Upper lobe of left lung (tissue), 6 donors: Measurements from ENCODE around the gene C17orf100. TPM values are rescaled to one million over a fixed set of nuclear protein-coding genes. Genes with fewer than 3 reads are reported as not detected.
"Not testable (repeated sequence)": the region's sequence is repeated elsewhere in the genome, so short reads cannot be mapped to it uniquely, and the experiment has no call there.

Experiments used
- ATAC-seq, 2 donors: fragments of 200-7000 bp; cut with Tn5 transposase; one replicate each; pipeline ENCODE4 v1.9.1; 2022; ENCODE audit warnings: mild to moderate bottlenecking in 2 of 2, moderate library complexity in 2 of 2; ENCODE audit not compliant: low FRiP score in 2 of 2
- DNase-seq, 2 donors: peaks; one replicate each; pipeline ENCODE4 v3.0.0-alpha.2; 2019 to 2020
- H3K27ac ChIP-seq, 4 donors: fragments of 200-600 bp; sonication (generic); one replicate each; pipeline ENCODE4 v1.5.1; 2016 to 2019
- H3K27me3 ChIP-seq, 4 donors: fragments of 200-600 bp; sonication (generic); one replicate each; pipeline ENCODE4 v1.5.1; 2017 to 2019
- H3K36me3 ChIP-seq, 4 donors: fragments of 200-600 bp; sonication (generic); one replicate each; pipeline ENCODE4 v1.5.1; 2016 to 2019
- H3K4me1 ChIP-seq, 4 donors: fragments of 200-600 bp; sonication (generic); one replicate each; pipeline ENCODE4 v1.5.1; 2018 to 2019
- H3K4me3 ChIP-seq, 4 donors: fragments of 200-600 bp; sonication (generic); one replicate each; pipeline ENCODE4 v1.5.1; 2017 to 2019; ENCODE audit warnings: mild to moderate bottlenecking in 2 of 4, moderate library complexity in 1 of 4
- H3K9me3 ChIP-seq, 4 donors: fragments of 200-600 bp; sonication (generic); one replicate each; pipeline ENCODE4 v1.5.1; 2018 to 2019
- EP300 ChIP-seq, 4 donors: sonication (generic); formaldehyde crosslinking; IDR thresholded peaks; one replicate each; pipeline ENCODE4 v1.5.1; 2017; ENCODE audit warnings: antibody characterized with exemption in 4 of 4, control low read depth in 2 of 4
- POLR2A ChIP-seq, 4 donors: fragments of 450-650 bp; IDR thresholded peaks; one replicate each; pipeline ENCODE4 v1.5.1; 2016 to 2017; ENCODE audit warnings: antibody characterized with exemption in 4 of 4, mild to moderate bottlenecking in 2 of 4
- POLR2AphosphoS5 ChIP-seq, 2 donors: sonication (generic); formaldehyde crosslinking; IDR thresholded peaks; one replicate each; pipeline ENCODE4 v1.5.1; 2017; ENCODE audit warnings: antibody characterized with exemption in 2 of 2
- WGBS, 2 donors: methylation state at CpG; one replicate each; pipeline ENCODE4 v1.1.5; 2017 to 2018; 5-methylcytosine and 5-hydroxymethylcytosine counted together
- total RNA-seq, 6 donors: library from RNA; depleted of rRNA in 4 of 6; stranded (reverse); fragments of >200 nt in 4 of 6; gene quantifications; one replicate each; pipeline versions ENCODE4 v1.1.0 to v1.2.1, GENCODE V29; 2016 to 2021
- TF ChIP-seq, protein P1 (sequence below), 6 experiments: fragments of 450-650 bp in 4 of 6; fragments of 200-600 bp in 2 of 6; sonication (generic) in 2 of 6; IDR thresholded peaks; one replicate each; pipeline ENCODE4 v1.5.1; 2016 to 2019; ENCODE audit warnings: antibody characterized with exemption in 6 of 6
- donor health status: DM: no; HTN: no; CAD: no; lungs with moderate emphysema.
- donor health status: DM: no; HTN: yes; CAD: no; lungs with severe emphysema.

C17orf100 gene
- total RNA-seq, 6 donors from 2014 or later, result 0.78 to 7.3 (median 1.3) TPM

DNA sequence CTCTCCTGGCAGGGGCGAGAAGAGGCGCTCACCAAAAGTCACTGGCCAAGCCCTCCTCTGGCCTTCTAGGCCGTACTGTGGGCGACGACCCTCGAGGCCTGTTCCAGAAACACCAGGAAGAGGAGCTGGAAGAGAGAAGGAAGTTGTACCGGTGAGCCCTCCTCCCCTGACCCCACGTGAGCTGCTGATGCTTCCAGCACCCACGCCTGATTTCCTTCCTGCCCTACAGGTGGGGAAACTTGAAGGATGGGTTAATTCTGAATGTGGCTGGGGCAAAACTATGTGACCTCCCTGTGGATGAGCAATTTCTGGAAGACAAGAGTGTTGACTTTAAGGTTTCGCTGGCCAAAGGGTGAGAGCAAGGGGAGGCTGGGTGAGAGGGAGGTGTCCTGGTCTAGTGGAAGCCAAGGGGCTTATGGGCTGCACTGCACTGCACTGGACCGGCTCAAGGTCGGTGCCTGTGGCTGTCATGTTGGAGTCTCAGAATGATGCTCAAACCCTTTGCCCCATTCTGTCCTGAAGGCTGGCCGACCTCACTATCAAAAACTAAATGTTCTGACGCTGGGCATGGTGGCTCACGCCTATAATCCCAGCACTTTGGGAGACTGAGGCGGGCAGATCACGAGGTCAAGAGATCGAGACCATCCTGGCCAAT, 6.2 kb downstream of the C17orf100 start:
- Histone ChIP-seq H3K4me3 (peak overlapping the region in 3 of 4 donors; percentile 24 to 42 (median 30)), H3K4me1 (peaks cover 7 to 19% (median 16%) of the 10 kb centered on the region in 4 donors), H3K36me3 (no peaks in the 10 kb centered on the region), H3K27me3 (peaks cover 0 to 6% (median 2%) of the 10 kb centered on the region in 4 donors), H3K27ac (no peak overlapping the region), H3K9me3 (no peaks in the 10 kb centered on the region)
- TF ChIP-seq, protein P1, sequence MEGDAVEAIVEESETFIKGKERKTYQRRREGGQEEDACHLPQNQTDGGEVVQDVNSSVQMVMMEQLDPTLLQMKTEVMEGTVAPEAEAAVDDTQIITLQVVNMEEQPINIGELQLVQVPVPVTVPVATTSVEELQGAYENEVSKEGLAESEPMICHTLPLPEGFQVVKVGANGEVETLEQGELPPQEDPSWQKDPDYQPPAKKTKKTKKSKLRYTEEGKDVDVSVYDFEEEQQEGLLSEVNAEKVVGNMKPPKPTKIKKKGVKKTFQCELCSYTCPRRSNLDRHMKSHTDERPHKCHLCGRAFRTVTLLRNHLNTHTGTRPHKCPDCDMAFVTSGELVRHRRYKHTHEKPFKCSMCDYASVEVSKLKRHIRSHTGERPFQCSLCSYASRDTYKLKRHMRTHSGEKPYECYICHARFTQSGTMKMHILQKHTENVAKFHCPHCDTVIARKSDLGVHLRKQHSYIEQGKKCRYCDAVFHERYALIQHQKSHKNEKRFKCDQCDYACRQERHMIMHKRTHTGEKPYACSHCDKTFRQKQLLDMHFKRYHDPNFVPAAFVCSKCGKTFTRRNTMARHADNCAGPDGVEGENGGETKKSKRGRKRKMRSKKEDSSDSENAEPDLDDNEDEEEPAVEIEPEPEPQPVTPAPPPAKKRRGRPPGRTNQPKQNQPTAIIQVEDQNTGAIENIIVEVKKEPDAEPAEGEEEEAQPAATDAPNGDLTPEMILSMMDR (IDR thresholded peaks at IDR 0.05), result no peak
- TF ChIP-seq POLR2A (IDR thresholded peaks at IDR 0.05) (no peak), POLR2AphosphoS5 (IDR thresholded peaks at IDR 0.05) (no peak), EP300 (IDR thresholded peaks at IDR 0.05) (no peak)
- 63 to 73% methylated on average over 17 to 18 of the region's 18 CpGs for WGBS, 2 donors
- ATAC-seq, result no peak
- DNase-seq, result no peak

- not testable (repeated sequence) for H3K27ac ChIP-seq, H3K36me3 ChIP-seq, H3K9me3 ChIP-seq, H3K4me3 ChIP-seq, ATAC-seq, DNase-seq, H3K27me3 ChIP-seq
- H3K4me1 ChIP-seq, result peaks cover 7 to 14% (median 11%) of the 10 kb centered on the region in 4 donors
- WGBS, 2 donors, result 85 to 97% methylated on average over 2 to 5 of the region's 5 CpGs
Measured at GRCh38 chr17:6658411-6658810, 6.8 kb downstream of the C17orf100 start.

DNA sequence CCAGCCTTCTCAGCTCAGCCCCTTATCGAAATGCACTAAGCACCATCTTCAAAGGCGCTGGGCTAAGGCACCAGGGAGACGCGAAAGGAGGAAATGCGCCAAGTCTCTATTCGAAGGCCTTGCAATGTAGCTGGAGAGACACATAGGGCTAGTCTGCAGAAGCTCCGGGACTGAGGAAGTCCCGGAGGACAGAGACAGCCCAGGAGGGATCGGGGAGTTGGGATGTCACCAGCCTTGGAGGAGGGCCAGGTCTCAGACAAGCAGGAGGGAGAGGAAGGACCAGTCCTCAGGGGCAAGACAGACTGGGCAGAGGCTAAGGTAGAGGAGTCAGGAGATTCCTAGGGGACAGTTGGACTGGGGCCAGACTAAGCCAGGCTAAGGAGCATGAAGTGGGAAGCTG, 8.5 kb downstream of the C17orf100 start:
- Histone ChIP-seq H3K4me1 (peaks cover 3 to 14% (median 8%) of the 10 kb centered on the region in 4 donors), H3K36me3 (no peaks in the 10 kb centered on the region), H3K9me3 (no peaks in the 10 kb centered on the region), H3K27me3 (peaks cover 0 to 3% (median under 1%) of the 10 kb centered on the region in 4 donors), H3K4me3 (no peak overlapping the region), H3K27ac (no peak overlapping the region)
- ATAC-seq, result peak in 1 of 2 donors; percentile 30
- 68 to 69% methylated on average over 9 of the region's 9 CpGs for WGBS, 2 donors
- DNase-seq, result no peak
- TF ChIP-seq, protein P1 (IDR thresholded peaks at IDR 0.05), result no peak
- TF ChIP-seq EP300 (IDR thresholded peaks at IDR 0.05) (no peak), POLR2AphosphoS5 (IDR thresholded peaks at IDR 0.05) (no peak), POLR2A (IDR thresholded peaks at IDR 0.05) (no peak)

GRCh38 chr17:6660805-6661463, 9.4 kb downstream of the C17orf100 start:
- no peak overlapping the region for H3K4me3 ChIP-seq
- no peak overlapping the region for H3K27ac ChIP-seq
- no peaks in the 10 kb centered on the region for H3K36me3 ChIP-seq
- 43% methylated on average over 11 of the region's 11 CpGs for WGBS, 2 donors
- peaks cover 0 to 12% (median 4%) of the 10 kb centered on the region in 4 donors for H3K4me1 ChIP-seq
- ATAC-seq (peak in 1 of 2 donors; percentile 61), DNase-seq (no peak)
- no peaks in the 10 kb centered on the region for H3K27me3 ChIP-seq
- TF ChIP-seq POLR2AphosphoS5 (IDR thresholded peaks at IDR 0.05) (no peak), EP300 (IDR thresholded peaks at IDR 0.05) (no peak), POLR2A (IDR thresholded peaks at IDR 0.05) (no peak)
- TF ChIP-seq, protein P1 (IDR thresholded peaks at IDR 0.05), result no peak
- H3K9me3 ChIP-seq, result no peaks in the 10 kb centered on the region

DNA sequence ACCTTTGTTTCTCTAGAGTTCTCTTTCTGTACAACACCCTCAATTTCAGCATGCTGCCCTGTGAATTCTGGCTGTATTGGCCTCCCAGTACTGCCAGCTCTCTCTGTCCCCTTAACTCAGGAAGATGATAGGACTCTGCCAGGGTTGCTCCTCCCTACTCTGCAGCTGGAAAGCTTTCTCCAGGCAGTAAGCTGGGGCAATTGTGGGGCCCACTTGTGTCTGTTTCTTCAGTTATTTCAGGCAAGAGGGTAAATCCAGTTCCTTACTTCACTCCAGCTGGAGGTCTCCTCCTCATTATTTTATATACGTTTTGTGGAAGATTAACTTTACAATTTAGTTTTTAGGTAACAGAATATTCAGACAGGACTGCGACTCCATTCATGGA, 9.9 kb downstream of the C17orf100 start:
- DNase-seq, result no peak
- 74 to 81% methylated on average over 2 of the region's 2 CpGs for WGBS, 2 donors
- TF ChIP-seq, protein P1 (IDR thresholded peaks at IDR 0.05), result no peak
- TF ChIP-seq POLR2AphosphoS5 (IDR thresholded peaks at IDR 0.05), result no peak
- no peak for TF ChIP-seq POLR2A (IDR thresholded peaks at IDR 0.05)
- TF ChIP-seq EP300 (IDR thresholded peaks at IDR 0.05), result no peak

GRCh38 chr17:6663200-6663599, 11.6 kb downstream of the C17orf100 start:
- not testable (repeated sequence) for H3K36me3 ChIP-seq, H3K4me3 ChIP-seq, H3K9me3 ChIP-seq, H3K27me3 ChIP-seq, H3K27ac ChIP-seq, DNase-seq, ATAC-seq, H3K4me1 ChIP-seq
- 92 to 93% methylated on average over 14 of the region's 14 CpGs for WGBS, 2 donors

More for the DNA sequence above, 9.9 kb downstream of the C17orf100 start:
- no peak for ATAC-seq
- Histone ChIP-seq H3K9me3 (no peaks in the 10 kb centered on the region), H3K27ac (no peak overlapping the region), H3K36me3 (no peaks in the 10 kb centered on the region), H3K4me1 (peaks cover 0 to 12% (median 3%) of the 10 kb centered on the region in 4 donors), H3K27me3 (no peaks in the 10 kb centered on the region), H3K4me3 (no peak overlapping the region)
